Neuronal stem cell (in vitro differentiated cells): ENCODE measurements around the gene SPINDOC.

Experiments used
- DNase-seq: peaks from one replicate; pipeline ENCODE4 v3.0.0-alpha.2; 2013; ENCODE audit warnings: low spot score
- H2AFZ ChIP-seq: one replicate; pipeline ENCODE4 v1.6.1; 2013; ENCODE audit warnings: mild to moderate bottlenecking, low read length, inconsistent platforms
- H2AK5ac ChIP-seq: 2 replicates; pipeline ENCODE4 v1.6.1; 2013; ENCODE audit warnings: low read depth, mild to moderate bottlenecking, inconsistent platforms, low read length, moderate library complexity, mixed read lengths
- H2BK120ac ChIP-seq: 2 replicates; pipeline ENCODE4 v1.6.1; 2013; ENCODE audit warnings: low read depth, mild to moderate bottlenecking, inconsistent platforms, low read length, moderate library complexity, mixed read lengths
- H2BK12ac ChIP-seq: one replicate; pipeline ENCODE4 v1.6.1; 2013; ENCODE audit warnings: low read length, inconsistent platforms
- H2BK15ac ChIP-seq: 2 replicates; pipeline ENCODE4 v1.6.1; 2013; ENCODE audit warnings: mild to moderate bottlenecking, low read length, inconsistent platforms, mixed read lengths
- H2BK5ac ChIP-seq: one replicate; pipeline ENCODE4 v1.6.1; 2013; ENCODE audit warnings: inconsistent platforms, mild to moderate bottlenecking, low read length, moderate library complexity
- H3K14ac ChIP-seq: one replicate; pipeline ENCODE4 v1.6.1; 2013; ENCODE audit warnings: low read length, inconsistent platforms
- H3K18ac ChIP-seq: 2 replicates; pipeline ENCODE4 v1.6.1; 2013; ENCODE audit warnings: low read length, inconsistent platforms
- H3K23ac ChIP-seq: 2 replicates; pipeline ENCODE4 v1.6.1; 2013; ENCODE audit warnings: low read depth, mild to moderate bottlenecking, mixed read lengths, low read length, inconsistent platforms; ENCODE audit not compliant: poor library complexity
- H3K27ac ChIP-seq: replicated peaks from 3 replicates; pipeline ENCODE4 v1.5.1; 2013; ENCODE audit warnings: low read length, inconsistent platforms
- H3K27me3 ChIP-seq, 3 experiments: 2 replicates each; pipeline ENCODE4 v1.6.1; 2013; ENCODE audit warnings: low read length in 3 of 3, mild to moderate bottlenecking in 2 of 3, inconsistent platforms in 1 of 3, low read depth in 1 of 3, mixed read lengths in 1 of 3, moderate library complexity in 1 of 3; ENCODE audit not compliant: control insufficient read depth in 3 of 3, insufficient read depth in 3 of 3
- H3K36me3 ChIP-seq, 2 donors: replicated peaks in 1 of 2; 2 replicates each; pipeline ENCODE4 v1.6.1; 2013; ENCODE audit warnings: low read length in 2 of 2; ENCODE audit not compliant: control insufficient read depth in 2 of 2, insufficient read depth in 2 of 2
- H3K4ac ChIP-seq: 2 replicates; pipeline ENCODE4 v1.6.1; 2013; ENCODE audit warnings: inconsistent platforms, mild to moderate bottlenecking, low read length, moderate library complexity
- H3K4me1 ChIP-seq, 2 donors: 1 replicate in 1 of 2; 2 replicates in 1 of 2; pipeline ENCODE4 v1.6.1; 2013; ENCODE audit warnings: low read length in 2 of 2, low read depth in 1 of 2; ENCODE audit not compliant: control insufficient read depth in 2 of 2, insufficient read depth in 1 of 2
- H3K4me2 ChIP-seq: one replicate; pipeline ENCODE4 v1.6.1; 2013; ENCODE audit warnings: mild to moderate bottlenecking, low read length, inconsistent platforms; ENCODE audit not compliant: insufficient read depth, poor library complexity, severe bottlenecking
- H3K4me3 ChIP-seq, 2 donors: 2 replicates each; pipeline ENCODE4 v1.5.1; 2013; ENCODE audit warnings: low read length in 2 of 2, mild to moderate bottlenecking in 2 of 2, inconsistent platforms in 1 of 2, moderate library complexity in 1 of 2
- H3K79me1 ChIP-seq: one replicate; pipeline ENCODE4 v1.6.1; 2013; ENCODE audit warnings: low read depth, mild to moderate bottlenecking, inconsistent platforms, low read length, moderate library complexity
- H3K9ac ChIP-seq: one replicate; pipeline ENCODE4 v1.6.1; 2013; ENCODE audit warnings: mild to moderate bottlenecking, low read depth, low read length, inconsistent platforms; ENCODE audit not compliant: poor library complexity
- H3K9me3 ChIP-seq, 2 donors: replicated peaks in 1 of 2; 2 replicates each; pipeline versions ENCODE3 to v1.6.1; 2013; ENCODE audit warnings: low read length in 2 of 2, mild to moderate bottlenecking in 2 of 2, inconsistent platforms in 1 of 2, low read depth in 1 of 2, mixed read lengths in 1 of 2, moderate library complexity in 1 of 2; ENCODE audit not compliant: control insufficient read depth in 2 of 2, insufficient read depth in 1 of 2
- H4K8ac ChIP-seq: one replicate; pipeline ENCODE4 v1.6.1; 2013; ENCODE audit warnings: low read depth, mild to moderate bottlenecking, inconsistent platforms, low read length, moderate library complexity
- H4K91ac ChIP-seq: one replicate; pipeline ENCODE4 v1.6.1; 2013; ENCODE audit warnings: low read length, low read depth, mild to moderate bottlenecking, inconsistent platforms; ENCODE audit not compliant: poor library complexity
- whole genome bisulfite sequencing, 2 donors: extraction: QIAGEN DNeasy Blood & Tissue Kit; methylation state at CpG; one replicate each; pipeline ENCODE4 v1.1.7; 2013; ENCODE audit warnings: missing lambda C conversion rate in 2 of 2, mixed read lengths in 1 of 2; ENCODE audit not compliant: insufficient read length in 2 of 2, insufficient replicate concordance in 1 of 2; ENCODE audit errors: extremely low coverage in 2 of 2; 5-methylcytosine and 5-hydroxymethylcytosine counted together

The SPINDOC gene

DNA sequence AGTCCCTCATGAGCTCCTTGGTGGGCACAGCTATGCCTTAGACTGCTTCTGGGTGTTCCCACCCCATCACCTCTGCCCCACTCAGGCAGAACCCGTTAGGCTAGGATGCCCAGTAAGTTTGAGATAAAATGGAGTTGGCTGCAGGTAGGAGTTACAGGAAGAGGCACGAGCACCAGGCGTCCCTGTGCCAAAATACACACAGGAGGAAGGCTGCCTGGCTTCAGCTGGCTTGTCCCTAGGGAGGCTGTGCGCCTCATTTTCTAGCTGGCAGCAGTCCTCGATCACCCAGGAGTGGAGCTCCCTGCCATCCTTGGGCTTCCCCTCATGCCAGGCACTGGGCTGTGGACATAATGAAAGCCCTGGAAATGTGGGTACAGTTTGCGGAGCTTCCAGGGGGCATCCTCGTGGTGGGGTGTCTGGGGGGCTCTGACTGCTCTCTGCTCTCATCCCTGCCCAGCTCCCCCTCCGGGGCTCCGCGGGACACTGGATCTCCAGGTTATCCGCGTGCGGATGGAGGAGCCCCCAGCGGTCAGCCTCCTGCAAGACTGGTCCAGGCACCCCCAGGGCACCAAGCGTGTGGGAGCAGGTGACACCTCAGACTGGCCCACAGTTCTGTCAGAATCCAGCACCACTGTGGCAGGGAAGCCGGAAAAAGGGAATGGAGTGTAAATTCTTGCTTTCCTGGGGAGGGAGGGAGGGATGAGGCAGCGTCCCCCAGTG lies 13.4 kb downstream of the SPINDOC start:
- H2AK5ac ChIP-seq = no peak overlapping the region
- no peak overlapping the region for H2BK120ac ChIP-seq
- no peak overlapping the region for H3K4me3 ChIP-seq
- H3K4me2 ChIP-seq = no peak overlapping the region
- no peak overlapping the region for H3K14ac ChIP-seq
- WGBS, 2 donors = no CpG with 5 or more reads among the region's 17 CpGs
- H3K9ac ChIP-seq = no peak overlapping the region
- peaks cover 6% of the 10 kb centered on the region for H3K79me1 ChIP-seq
- H2BK12ac ChIP-seq = no peak overlapping the region
- no peak overlapping the region for H3K4ac ChIP-seq
- H3K4me1 ChIP-seq = peaks cover 0 to 4% of the 10 kb centered on the region in 2 donors
- DNase-seq = no peak
- peak overlapping the region; percentile 11 for H2BK5ac ChIP-seq
- H3K27ac ChIP-seq = no peak overlapping the region
- no peak overlapping the region for H4K8ac ChIP-seq
- H3K18ac ChIP-seq = peak overlapping the region; percentile 17
- H3K36me3 ChIP-seq = peaks cover 50 to 71% of the 10 kb centered on the region in 2 donors
- no peaks in the 10 kb centered on the region for H3K9me3 ChIP-seq
- no peak overlapping the region for H2AFZ ChIP-seq
- no peak overlapping the region for H3K23ac ChIP-seq
- H3K27me3 ChIP-seq = no peaks in the 10 kb centered on the region
- H2BK15ac ChIP-seq = no peak overlapping the region
- no peak overlapping the region for H4K91ac ChIP-seq

DNA sequence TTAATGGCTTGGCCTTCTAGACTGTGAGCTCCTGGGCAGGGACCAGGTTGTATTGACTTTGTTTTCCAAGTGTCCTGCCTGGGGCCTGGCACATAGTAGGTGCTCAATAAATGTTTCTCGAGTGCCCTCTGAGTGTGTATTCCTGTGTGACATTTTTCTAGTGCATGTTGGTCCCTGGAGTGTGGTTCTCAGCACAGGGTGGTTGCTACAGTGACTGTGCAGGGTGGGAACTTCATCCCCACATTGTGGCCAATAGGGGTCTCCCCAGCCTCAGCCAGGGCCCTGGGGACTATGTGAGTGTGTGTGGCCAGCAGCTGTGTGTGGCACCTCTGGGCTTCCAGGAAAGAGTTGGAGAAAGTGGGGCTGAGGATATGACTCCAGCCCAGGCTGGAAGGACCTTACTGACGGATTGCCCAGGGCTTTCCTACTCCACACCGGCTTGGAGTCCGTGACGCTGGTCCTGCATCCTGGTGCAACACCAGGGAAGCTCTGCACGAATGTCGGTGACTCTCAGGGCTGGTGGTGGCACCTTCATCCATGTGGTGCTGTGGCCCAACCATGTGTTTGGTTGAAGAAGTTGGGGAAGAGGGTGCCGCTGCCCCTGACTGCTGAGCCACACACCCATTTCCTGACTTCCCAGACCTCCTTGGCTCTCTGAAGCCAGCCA lies 16.7 kb downstream of the SPINDOC start:
- Histone ChIP-seq H4K91ac (no peak overlapping the region), H2BK12ac (no peak overlapping the region), H3K27me3 (no peaks in the 10 kb centered on the region), H3K27ac (no peak overlapping the region), H2AK5ac (no peak overlapping the region), H4K8ac (no peak overlapping the region), H3K14ac (no peak overlapping the region), H2BK5ac (no peak overlapping the region), H3K36me3 (peaks cover 28 to 41% of the 10 kb centered on the region in 2 donors), H3K18ac (peak overlapping the region; percentile 22), H2BK15ac (no peak overlapping the region), H3K4ac (no peak overlapping the region), H3K4me2 (no peak overlapping the region), H3K9me3 (no peaks in the 10 kb centered on the region), H3K4me3 (no peak overlapping the region), H3K23ac (no peak overlapping the region), H3K4me1 (peaks cover 0 to 4% of the 10 kb centered on the region in 2 donors), H2AFZ (no peak overlapping the region), H3K79me1 (peaks cover 4% of the 10 kb centered on the region), H3K9ac (no peak overlapping the region), H2BK120ac (no peak overlapping the region)
- no peak for DNase-seq
- WGBS, 2 donors = no CpG with 5 or more reads among the region's 8 CpGs

GRCh38 chr11:63831326-63831725 lies 18.1 kb downstream of the SPINDOC start:
- Histone ChIP-seq H2AFZ (no peak overlapping the region), H3K18ac (no peak overlapping the region), H4K8ac (no peak overlapping the region), H3K4me3 (no peak overlapping the region), H2BK15ac (no peak overlapping the region), H3K4me2 (no peak overlapping the region), H3K27me3 (no peaks in the 10 kb centered on the region), H3K23ac (no peak overlapping the region), H2BK120ac (no peak overlapping the region), H3K27ac (no peak overlapping the region), H4K91ac (no peak overlapping the region), H2BK12ac (no peak overlapping the region), H3K4ac (no peak overlapping the region), H3K9me3 (no peaks in the 10 kb centered on the region), H3K9ac (no peak overlapping the region), H3K4me1 (peaks cover 0 to 4% of the 10 kb centered on the region in 2 donors), H2AK5ac (no peak overlapping the region), H3K36me3 (peaks cover 20 to 27% of the 10 kb centered on the region in 2 donors), H2BK5ac (no peak overlapping the region), H3K79me1 (peaks cover 4% of the 10 kb centered on the region), H3K14ac (no peak overlapping the region)
- no peak for DNase-seq
- WGBS, 2 donors = no CpG with 5 or more reads among the region's 7 CpGs

DNA sequence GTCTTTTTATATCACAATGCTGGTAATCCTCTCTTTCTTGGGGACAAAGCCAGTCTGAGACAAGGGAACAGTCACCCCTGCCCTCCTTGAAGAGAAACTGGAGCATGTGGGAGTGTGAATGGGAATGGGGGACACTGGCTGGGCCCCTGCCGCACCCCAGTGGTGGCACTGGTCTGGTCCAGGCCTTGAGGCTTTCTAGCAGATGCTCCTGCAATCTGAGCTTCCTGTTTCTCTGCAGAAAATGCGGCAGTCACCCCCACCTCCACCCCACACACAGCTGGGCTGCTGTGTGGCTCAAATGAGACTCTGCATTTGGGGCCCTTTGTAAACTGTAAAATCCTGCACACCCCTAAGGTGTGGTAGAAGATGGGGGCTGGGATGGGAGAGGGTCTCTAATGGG lies 19.1 kb downstream of the SPINDOC start:
- Histone ChIP-seq H3K27me3 (no peaks in the 10 kb centered on the region), H3K9ac (no peak overlapping the region), H2BK15ac (peak overlapping the region; percentile 18), H2BK12ac (no peak overlapping the region), H3K9me3 (no peaks in the 10 kb centered on the region), H3K23ac (peak overlapping the region; percentile 67), H3K4me3 (no peak overlapping the region), H4K91ac (no peak overlapping the region), H3K27ac (no peak overlapping the region), H3K4me1 (peaks cover 0 to 4% of the 10 kb centered on the region in 2 donors), H2AK5ac (peak overlapping the region; percentile 65), H3K36me3 (peaks cover 12 to 17% of the 10 kb centered on the region in 2 donors), H2BK5ac (peak overlapping the region; percentile 57), H3K79me1 (peaks cover 4% of the 10 kb centered on the region), H3K18ac (no peak overlapping the region), H2AFZ (no peak overlapping the region), H2BK120ac (no peak overlapping the region), H3K4me2 (no peak overlapping the region), H3K14ac (no peak overlapping the region), H3K4ac (no peak overlapping the region), H4K8ac (no peak overlapping the region)
- WGBS, 2 donors = no CpG with 5 or more reads among the region's 2 CpGs
- DNase-seq = no peak
